Measurements from ENCODE around the gene KRT81.

Gene KRT81

GRCh38 chr12:52291267-52291935 lies at the start of gene KRT81:
KRT81 (minus strand) TSS chr12:52291534; CDS start chr12:52291465, 69 bp downstream.
- DNase-seq: no peak

- DNase-seq: peak; percentile 66
Observed at GRCh38 chr12:52338241-52338960, 47.1 kb upstream of the KRT81 start.

DNA sequence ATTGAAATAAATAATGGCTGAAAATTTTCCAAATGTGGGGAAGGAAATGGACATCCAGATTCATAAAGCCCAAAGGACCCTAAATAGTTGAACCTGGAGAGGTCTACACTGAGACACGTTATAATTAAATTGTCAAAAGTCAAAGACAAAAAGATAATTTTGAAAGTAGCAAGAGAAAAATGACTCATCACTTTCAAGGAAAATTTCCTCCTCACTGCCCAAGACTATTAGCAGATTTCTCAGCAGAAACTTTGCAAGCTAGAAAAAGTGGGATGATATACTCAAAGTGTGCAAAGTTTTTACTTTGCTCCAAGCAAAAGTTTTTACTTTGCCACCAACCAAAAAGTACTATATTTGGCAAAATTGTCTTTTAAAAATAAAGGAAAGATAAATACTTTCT lies 45.7 kb upstream of the KRT81 start:
- no peak for DNase-seq

DNA sequence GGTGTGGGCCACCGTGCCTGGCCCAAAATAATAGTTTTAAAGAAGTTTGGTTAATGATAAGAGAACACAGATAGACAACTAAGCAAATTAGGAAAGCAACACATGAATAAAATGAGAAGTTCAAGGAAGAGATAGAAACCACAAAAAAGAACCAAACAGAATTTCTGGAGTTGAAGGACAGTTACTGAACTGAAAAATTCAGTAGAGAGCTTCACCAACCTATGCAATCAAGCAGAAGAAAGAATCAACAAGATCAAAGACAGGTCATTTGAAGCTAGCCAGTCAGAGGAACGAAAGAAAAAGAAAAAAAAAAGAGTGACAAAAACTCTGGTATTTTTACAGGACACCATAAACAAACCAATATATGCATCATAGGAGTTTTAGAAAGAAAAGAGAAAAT lies 45.3 kb upstream of the KRT81 start:
- DNase-seq: no peak

GRCh38 chr12:52335598-52336262 lies 44.4 kb upstream of the KRT81 start:
- no peak for DNase-seq

DNA sequence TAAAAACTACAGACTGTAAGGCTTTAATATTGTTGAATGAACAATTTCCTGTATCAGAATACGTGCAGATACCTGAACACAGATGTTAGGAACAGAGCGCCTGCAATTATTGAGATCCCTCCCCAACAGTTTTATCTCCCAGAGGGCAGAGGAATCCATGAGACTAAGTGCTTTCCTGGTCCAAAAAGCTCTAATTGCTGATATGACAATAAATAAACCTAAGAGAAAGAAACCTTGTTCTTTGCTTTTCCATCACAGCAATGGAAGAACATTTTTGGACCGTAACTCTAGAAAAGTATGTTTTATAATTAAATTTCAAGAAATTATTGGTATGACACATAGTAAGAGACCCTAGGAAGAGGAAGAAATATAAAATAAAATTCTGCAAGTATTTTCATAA lies 42.9 kb upstream of the KRT81 start:
- no peak for DNase-seq

DNA sequence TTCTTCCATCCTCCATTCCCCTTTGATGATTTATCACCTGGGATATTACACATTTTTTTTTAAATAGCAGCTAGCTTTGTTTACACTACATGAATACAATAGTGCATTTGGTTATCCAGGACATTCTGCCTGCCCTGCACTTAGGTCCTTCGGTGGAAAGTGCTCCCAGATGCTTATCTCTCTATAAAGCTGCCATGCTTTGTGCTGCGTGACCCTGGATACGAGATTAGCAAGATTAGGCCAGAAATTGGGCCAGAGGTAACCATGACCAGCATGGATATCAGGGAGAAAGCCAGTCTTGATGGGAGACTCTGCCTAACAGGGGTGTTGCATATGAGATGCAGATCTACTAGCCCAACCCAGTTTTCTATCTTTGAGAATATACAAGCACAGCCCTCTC lies 42.0 kb upstream of the KRT81 start:
- DNase-seq: no peak

DNA sequence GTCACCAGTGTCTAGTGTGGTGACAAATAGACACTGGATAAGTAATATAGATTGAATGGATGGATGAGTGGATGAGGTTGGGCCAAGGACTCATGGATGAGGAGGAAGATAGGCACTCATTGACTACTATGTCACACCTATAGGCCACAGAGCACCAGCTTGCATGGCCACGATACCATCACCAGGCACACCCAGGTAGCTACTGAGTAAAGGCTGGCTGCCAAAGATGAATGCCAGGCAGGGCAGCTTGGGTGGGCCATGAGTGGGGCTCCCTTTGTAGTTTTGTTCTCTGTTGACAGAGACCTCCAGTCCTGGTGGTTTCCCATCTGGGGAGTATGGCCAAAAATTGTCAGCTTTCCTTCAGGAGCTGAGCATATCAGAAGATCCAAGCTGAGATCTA lies 41.0 kb upstream of the KRT81 start:
- no peak for DNase-seq

GRCh38 chr12:52331833-52332232 lies 40.5 kb upstream of the KRT81 start:
- DNase-seq: no peak

DNA sequence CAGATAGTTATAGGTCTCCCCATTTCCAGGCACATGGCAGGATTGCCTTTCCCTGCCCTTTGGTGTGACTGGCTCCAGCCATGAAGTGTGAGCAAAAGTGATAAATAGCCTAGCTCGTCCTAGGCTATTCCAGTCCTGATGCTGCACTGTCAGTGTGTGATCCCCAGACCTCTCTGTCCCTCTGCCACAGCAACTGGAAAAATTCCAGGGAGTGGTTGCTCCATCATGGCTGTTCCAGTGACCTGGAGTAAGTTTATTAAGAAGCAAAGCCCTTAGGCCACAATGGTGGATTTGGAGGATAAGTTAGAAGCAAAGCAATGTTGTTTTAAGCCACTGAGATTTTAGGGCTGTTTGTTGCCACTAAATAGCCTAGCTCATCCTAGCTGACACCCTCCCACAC lies 39.7 kb upstream of the KRT81 start:
- DNase-seq: no peak

- no peak for DNase-seq
Observed at GRCh38 chr12:52327830-52328500, 36.6 kb upstream of the KRT81 start.

GRCh38 chr12:52327052-52327829 lies 35.9 kb upstream of the KRT81 start:
- DNase-seq: peak; percentile 80

- DNase-seq: no peak
Observed at GRCh38 chr12:52324153-52324444, 32.8 kb upstream of the KRT81 start.

DNA sequence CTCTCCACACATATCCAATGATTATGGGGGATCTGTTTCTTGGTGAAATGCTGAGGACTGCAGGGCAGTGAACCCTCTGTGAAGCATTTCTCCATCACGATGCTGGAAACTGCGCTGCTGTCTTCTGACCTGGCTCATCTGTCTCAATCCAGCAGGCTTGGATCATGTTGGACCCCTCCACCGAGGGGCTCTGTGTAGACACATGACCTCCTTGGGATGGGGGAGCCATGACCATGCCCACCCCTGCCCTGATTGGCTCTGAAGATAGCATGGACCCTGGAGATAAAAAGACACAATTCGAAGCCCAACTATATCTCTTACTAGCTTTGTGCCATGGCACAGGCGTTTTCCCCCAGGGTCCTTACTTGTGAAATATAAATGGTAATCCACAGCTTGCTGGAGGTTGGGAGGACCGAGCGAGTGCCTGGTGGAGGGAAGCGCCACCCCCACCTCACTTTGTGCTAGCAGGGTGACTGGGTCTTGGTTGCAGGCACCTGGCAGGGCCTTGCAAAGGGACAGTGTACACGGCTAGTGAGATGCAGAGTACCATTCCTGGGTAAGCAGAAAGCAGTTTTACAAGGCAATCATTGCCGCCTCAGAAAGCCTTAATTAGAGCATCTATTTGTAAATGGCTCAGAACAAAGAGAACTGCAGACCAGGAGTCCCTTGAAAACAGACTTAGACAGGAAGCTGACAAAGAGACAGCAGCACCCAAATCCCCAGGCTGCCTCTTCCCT lies 32.2 kb upstream of the KRT81 start:
- DNase-seq: no peak

GRCh38 chr12:52323001-52323400 lies 31.7 kb upstream of the KRT81 start:
- DNase-seq: no peak

- no peak for DNase-seq
Observed at GRCh38 chr12:52322069-52322468, 30.7 kb upstream of the KRT81 start.

GRCh38 chr12:52321418-52321817 lies 30.1 kb upstream of the KRT81 start:
- no peak for DNase-seq

DNA sequence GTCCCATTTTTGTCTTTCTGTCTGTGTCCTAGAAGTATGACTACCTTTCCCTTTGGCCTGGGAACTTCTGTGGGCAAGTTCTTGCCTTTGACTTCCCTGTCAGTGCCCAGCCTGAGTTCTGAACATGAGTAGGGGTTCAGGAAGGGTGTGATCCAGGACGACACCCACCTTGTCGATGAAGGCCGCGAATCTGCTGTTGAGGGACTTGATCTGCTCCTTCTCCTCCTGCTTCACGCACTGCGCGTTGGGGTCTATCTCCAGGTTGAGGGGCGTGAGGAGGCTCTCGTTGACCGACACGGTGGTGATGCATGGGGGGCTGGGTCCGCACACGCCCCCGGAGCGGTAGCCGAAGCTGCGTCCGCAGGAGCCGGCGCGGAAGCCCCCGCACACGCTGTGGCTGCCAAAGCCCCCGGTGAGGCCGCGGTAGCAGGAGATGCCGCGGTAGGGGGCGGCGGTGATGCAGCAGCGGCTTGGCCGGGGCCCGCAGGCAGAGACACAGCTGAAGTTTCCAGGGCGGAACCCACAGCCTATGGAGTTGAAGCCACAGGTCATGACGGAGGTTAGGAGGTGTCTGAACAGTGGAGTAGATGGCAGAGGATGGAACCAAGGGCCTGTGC lies 29.6 kb upstream of the KRT81 start, which contains the start of gene KRT83:
Gene KRT83, minus strand, starts transcription at position 615 of the 617 bp plus-strand sequence. Its CDS starts 63 bp downstream, at position 552.
- no peak for DNase-seq

- no peak for DNase-seq
Observed at GRCh38 chr12:52319097-52319496, 27.8 kb upstream of the KRT81 start.

- DNase-seq: no peak
Observed at GRCh38 chr12:52318241-52318990, 27.1 kb upstream of the KRT81 start.
